CD4-positive, CD25-positive, alpha-beta regulatory T cell (primary cell): ENCODE results near the gene CD24. TPM values are rescaled to one million over a fixed set of nuclear protein-coding genes. Genes with fewer than 3 reads are reported as not detected.

Experiments
- ATAC-seq, 2 donors: fragments of 150-1000 bp; cut with Tn5 transposase; one replicate each; pipeline ENCODE4 v1.10.0; 2021; ENCODE audit warnings: low read depth in 2 of 2, moderate number of reproducible peaks in 2 of 2, moderate library complexity in 1 of 2
- DNase-seq, 3 donors: peaks; one replicate each; pipeline versions ENCODE4 v3.0.0 to v3.0.0-alpha.2; 2012 to 2022; ENCODE audit warnings: mixed read lengths in 1 of 3
- H3K27ac ChIP-seq: one replicate; pipeline ENCODE4 v1.7.0; 2013; ENCODE audit warnings: mild to moderate bottlenecking, low read length; ENCODE audit not compliant: insufficient read depth, poor library complexity, severe bottlenecking
- H3K27me3 ChIP-seq: one replicate; pipeline ENCODE4 v1.7.0; 2013; ENCODE audit warnings: low read length; ENCODE audit not compliant: control insufficient read depth, insufficient read depth
- H3K36me3 ChIP-seq: one replicate; pipeline ENCODE4 v1.7.0; 2013; ENCODE audit warnings: mild to moderate bottlenecking, low read length, moderate library complexity; ENCODE audit not compliant: control insufficient read depth, insufficient read depth
- H3K4me1 ChIP-seq: 2 replicates; pipeline ENCODE4 v1.7.0; 2013; ENCODE audit warnings: mild to moderate bottlenecking, low read length; ENCODE audit not compliant: insufficient read depth, control insufficient read depth, poor library complexity, severe bottlenecking
- H3K4me3 ChIP-seq: one replicate; pipeline ENCODE4 v1.7.0; 2013; ENCODE audit warnings: low read depth, mild to moderate bottlenecking, low read length, moderate library complexity
- H3K9me3 ChIP-seq, 2 experiments: 1 replicate in 1 of 2; 2 replicates in 1 of 2; pipeline ENCODE4 v1.7.0; 2013; ENCODE audit warnings: low read length in 2 of 2, mild to moderate bottlenecking in 1 of 2, moderate library complexity in 1 of 2; ENCODE audit not compliant: control insufficient read depth in 2 of 2
- H3K27ac Mint-ChIP-seq, 3 donors: one replicate each; pipeline ENCODE4 v1.8.0; 2020 to 2022; ENCODE audit warnings: mild to moderate bottlenecking in 3 of 3, mixed read lengths in 3 of 3, moderate library complexity in 2 of 3
- H3K27me3 Mint-ChIP-seq: one replicate; pipeline ENCODE4 v1.8.0; 2022; ENCODE audit warnings: mild to moderate bottlenecking, mixed read lengths
- H3K36me3 Mint-ChIP-seq: one replicate; pipeline ENCODE4 v1.8.0; 2020; ENCODE audit warnings: mixed read lengths
- H3K4me1 Mint-ChIP-seq, 4 donors: one replicate each; pipeline ENCODE4 v1.8.0; 2020 to 2022; ENCODE audit warnings: mixed read lengths in 4 of 4, mild to moderate bottlenecking in 1 of 4
- H3K4me3 Mint-ChIP-seq, 4 donors: one replicate each; pipeline ENCODE4 v1.8.0; 2020 to 2022; ENCODE audit warnings: mild to moderate bottlenecking in 4 of 4, mixed read lengths in 4 of 4, moderate library complexity in 3 of 4
- H3K9me3 Mint-ChIP-seq, 7 donors: one replicate each; pipeline ENCODE4 v1.8.0; 2020 to 2022; ENCODE audit warnings: mixed read lengths in 7 of 7, mild to moderate bottlenecking in 3 of 7, moderate library complexity in 2 of 7
- polyA plus RNA-seq, 4 donors: library from polyadenylated mRNA; unstranded; fragments of 300-500 nt; fragmentation: Illumina TruSeq; gene quantifications; one replicate each; pipeline ENCODE4 v1.2.3, GENCODE V29; 2021
- total RNA-seq: library from RNA; stranded (reverse); gene quantifications from one replicate; pipeline ENCODE4 v1.2.3, GENCODE V29; 2022

CD24 gene
- total and polyA plus RNA-seq, 5 donors from 2014 or later: 0.17 to 0.39 (median 0.20) TPM; not detected in 1

GRCh38 chr6:106966671-106967640 lies 7.6 kb downstream of the CD24 start:
- H3K9me3 Mint-ChIP-seq: peaks cover 0 to 3% (median 0%) of the 10 kb centered on the region in 7 donors
- no peak for DNase-seq
- H3K4me3 ChIP-seq: no peak overlapping the region
- no peak overlapping the region for H3K27ac ChIP-seq
- H3K4me1 Mint-ChIP-seq: peaks cover 0 to 3% (median 0%) of the 10 kb centered on the region in 4 donors
- H3K36me3 Mint-ChIP-seq: no peaks in the 10 kb centered on the region
- no peak overlapping the region for H3K4me3 Mint-ChIP-seq
- no peaks in the 10 kb centered on the region for H3K4me1 ChIP-seq
- ATAC-seq: no peak
- H3K9me3 ChIP-seq: no peaks in the 10 kb centered on the region
- H3K27me3 ChIP-seq: peaks cover 4% of the 10 kb centered on the region
- H3K27ac Mint-ChIP-seq: no peak overlapping the region
- H3K36me3 ChIP-seq: no peaks in the 10 kb centered on the region
- peaks cover 27% of the 10 kb centered on the region for H3K27me3 Mint-ChIP-seq

GRCh38 chr6:106966229-106966628 lies 8.3 kb downstream of the CD24 start:
- Mint-ChIP-seq H3K27me3 (peaks cover 21% of the 10 kb centered on the region), H3K9me3 (peaks cover 0 to 3% (median 0%) of the 10 kb centered on the region in 7 donors), H3K36me3 (no peaks in the 10 kb centered on the region), H3K4me1 (no peaks in the 10 kb centered on the region), H3K27ac (no peak overlapping the region), H3K4me3 (no peak overlapping the region)
- Histone ChIP-seq H3K36me3 (no peaks in the 10 kb centered on the region), H3K4me1 (no peaks in the 10 kb centered on the region), H3K27ac (no peak overlapping the region), H3K9me3 (no peaks in the 10 kb centered on the region), H3K27me3 (no peaks in the 10 kb centered on the region), H3K4me3 (no peak overlapping the region)
- ATAC-seq (no peak), DNase-seq (no peak)

- Histone ChIP-seq H3K4me3 (no peak overlapping the region), H3K36me3 (no peaks in the 10 kb centered on the region), H3K4me1 (no peaks in the 10 kb centered on the region), H3K27me3 (no peaks in the 10 kb centered on the region), H3K9me3 (no peaks in the 10 kb centered on the region), H3K27ac (no peak overlapping the region)
- Mint-ChIP-seq H3K27me3 (peaks cover 19% of the 10 kb centered on the region), H3K36me3 (no peaks in the 10 kb centered on the region), H3K27ac (no peak overlapping the region), H3K9me3 (peaks cover 0 to 3% (median 0%) of the 10 kb centered on the region in 7 donors), H3K4me1 (no peaks in the 10 kb centered on the region), H3K4me3 (no peak overlapping the region)
- DNase-seq (no peak), ATAC-seq (no peak)
Observed at GRCh38 chr6:106964954-106965353, 9.6 kb downstream of the CD24 start.

- Mint-ChIP-seq H3K4me3 (no peak overlapping the region), H3K36me3 (no peaks in the 10 kb centered on the region), H3K27ac (no peak overlapping the region), H3K27me3 (peaks cover 21% of the 10 kb centered on the region), H3K9me3 (peaks cover 0 to 1% (median 0%) of the 10 kb centered on the region in 7 donors), H3K4me1 (no peaks in the 10 kb centered on the region)
- no peaks in the 10 kb centered on the region for H3K36me3 ChIP-seq
- no peak overlapping the region for H3K4me3 ChIP-seq
- DNase-seq: no peak
- no peaks in the 10 kb centered on the region for H3K4me1 ChIP-seq
- no peak overlapping the region for H3K27ac ChIP-seq
- no peak for ATAC-seq
- no peaks in the 10 kb centered on the region for H3K27me3 ChIP-seq
- H3K9me3 ChIP-seq: no peaks in the 10 kb centered on the region
Observed at GRCh38 chr6:106964099-106964498, 10.4 kb downstream of the CD24 start.

- H3K4me3 ChIP-seq: no peak overlapping the region
- ATAC-seq (no peak), DNase-seq (no peak)
- H3K27ac ChIP-seq: no peak overlapping the region
- no peaks in the 10 kb centered on the region for H3K27me3 ChIP-seq
- Mint-ChIP-seq H3K27me3 (peaks cover 18% of the 10 kb centered on the region), H3K27ac (no peak overlapping the region), H3K4me3 (no peak overlapping the region), H3K36me3 (no peaks in the 10 kb centered on the region), H3K4me1 (no peaks in the 10 kb centered on the region), H3K9me3 (peaks cover 0 to 1% (median 0%) of the 10 kb centered on the region in 7 donors)
- no peaks in the 10 kb centered on the region for H3K36me3 ChIP-seq
- no peaks in the 10 kb centered on the region for H3K4me1 ChIP-seq
- H3K9me3 ChIP-seq: no peaks in the 10 kb centered on the region
Observed at GRCh38 chr6:106963544-106963943, 11.0 kb downstream of the CD24 start.

- Mint-ChIP-seq H3K27me3 (peaks cover 22% of the 10 kb centered on the region), H3K27ac (no peak overlapping the region), H3K4me3 (no peak overlapping the region), H3K4me1 (no peaks in the 10 kb centered on the region), H3K36me3 (no peaks in the 10 kb centered on the region), H3K9me3 (peaks cover 0 to 1% (median 0%) of the 10 kb centered on the region in 7 donors)
- ATAC-seq: no peak
- no peak for DNase-seq
- no peaks in the 10 kb centered on the region for H3K27me3 ChIP-seq
- no peak overlapping the region for H3K27ac ChIP-seq
- no peak overlapping the region for H3K4me3 ChIP-seq
- H3K36me3 ChIP-seq: no peaks in the 10 kb centered on the region
- no peaks in the 10 kb centered on the region for H3K4me1 ChIP-seq
- no peaks in the 10 kb centered on the region for H3K9me3 ChIP-seq
Observed at GRCh38 chr6:106961801-106962200, 12.7 kb downstream of the CD24 start.

GRCh38 chr6:106961136-106961535 lies 13.4 kb downstream of the CD24 start:
- H3K27me3 Mint-ChIP-seq: peaks cover 18% of the 10 kb centered on the region
- Histone ChIP-seq H3K4me3 (no peak overlapping the region), H3K4me1 (no peaks in the 10 kb centered on the region), H3K9me3 (no peaks in the 10 kb centered on the region), H3K27me3 (no peaks in the 10 kb centered on the region), H3K27ac (no peak overlapping the region), H3K36me3 (no peaks in the 10 kb centered on the region)
- no peaks in the 10 kb centered on the region for H3K36me3 Mint-ChIP-seq
- DNase-seq (no peak), ATAC-seq (no peak)
- no peak overlapping the region for H3K4me3 Mint-ChIP-seq
- H3K4me1 Mint-ChIP-seq: no peaks in the 10 kb centered on the region
- H3K9me3 Mint-ChIP-seq: peaks cover 0 to 1% (median 0%) of the 10 kb centered on the region in 7 donors
- H3K27ac Mint-ChIP-seq: no peak overlapping the region

GRCh38 chr6:106959985-106960384 lies 14.5 kb downstream of the CD24 start:
- H3K27ac Mint-ChIP-seq: no peak overlapping the region
- no peak for DNase-seq

More at GRCh38 chr6:106959985-106960384, 14.5 kb downstream of the CD24 start:
- Mint-ChIP-seq H3K36me3 (no peaks in the 10 kb centered on the region), H3K9me3 (peaks cover 0 to 1% (median 0%) of the 10 kb centered on the region in 7 donors), H3K27me3 (peaks cover 16% of the 10 kb centered on the region), H3K4me1 (no peaks in the 10 kb centered on the region), H3K4me3 (no peak overlapping the region)
- H3K9me3 ChIP-seq: no peaks in the 10 kb centered on the region
- no peak overlapping the region for H3K4me3 ChIP-seq
- no peaks in the 10 kb centered on the region for H3K27me3 ChIP-seq
- no peaks in the 10 kb centered on the region for H3K4me1 ChIP-seq
- no peak overlapping the region for H3K27ac ChIP-seq
- H3K36me3 ChIP-seq: no peaks in the 10 kb centered on the region
- ATAC-seq: no peak
